ENCODE data around the gene ETFA.

DNA sequence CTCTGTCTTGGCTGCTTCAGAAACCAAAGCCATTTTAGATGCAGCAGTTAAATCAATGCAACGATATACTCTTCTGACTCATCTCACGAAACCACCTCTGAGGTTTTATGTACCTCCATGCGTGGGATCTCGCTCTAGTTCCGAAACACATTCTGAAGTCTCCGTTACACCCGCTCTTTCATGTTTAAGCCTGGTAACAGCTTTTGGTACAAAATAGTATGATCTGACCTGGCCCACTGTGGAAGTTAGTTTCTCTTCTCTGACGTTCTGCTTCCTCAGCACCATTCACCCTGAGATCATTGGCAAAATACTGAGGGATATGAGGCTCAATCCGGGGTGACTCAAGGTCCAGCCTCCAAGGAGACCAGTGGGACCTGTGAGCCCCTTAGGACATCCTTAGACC is 129.6 kb downstream of the ETFA start:
- TF ChIP-seq CTCF (IDR thresholded peaks at IDR 0.05), result no peak
- no peak for TF ChIP-seq POLR2A (IDR thresholded peaks at IDR 0.05)
